ENCODE measurements around the gene NOXA1.

Gene NOXA1

GRCh38 chr9:137415451-137415850, 7.7 kb upstream of the NOXA1 start:
- Histone ChIP-seq H3K9ac (ENCODE audit: insufficient read length, low read depth) (no peak overlapping the region), H3K9me3 (ENCODE audit: insufficient read depth, low read length) (no peaks in the 10 kb centered on the region), H3K4me1 (ENCODE audit: insufficient read depth, insufficient read length) (peaks cover 20% of the 10 kb centered on the region), H3K27me3 (ENCODE audit: insufficient read depth, insufficient read length) (no peaks in the 10 kb centered on the region), H3K36me3 (ENCODE audit: insufficient read depth, insufficient read length, low read length) (peaks cover 3% of the 10 kb centered on the region), H3K4me3 (ENCODE audit: insufficient read length, low read depth) (no peak overlapping the region)
- no peak for TF ChIP-seq SUZ12 (IDR thresholded peaks at IDR 0.05; ENCODE audit: extremely low read depth, insufficient read depth, insufficient read length)
- no peak for TF ChIP-seq ZNF274 (IDR thresholded peaks at IDR 0.05; ENCODE audit: low read depth, low read length)
- TF ChIP-seq YY1 (IDR thresholded peaks at IDR 0.05; ENCODE audit: insufficient read depth, insufficient read length): no peak
- no peak for DNase-seq (ENCODE audit: low read depth, low spot score)

DNA sequence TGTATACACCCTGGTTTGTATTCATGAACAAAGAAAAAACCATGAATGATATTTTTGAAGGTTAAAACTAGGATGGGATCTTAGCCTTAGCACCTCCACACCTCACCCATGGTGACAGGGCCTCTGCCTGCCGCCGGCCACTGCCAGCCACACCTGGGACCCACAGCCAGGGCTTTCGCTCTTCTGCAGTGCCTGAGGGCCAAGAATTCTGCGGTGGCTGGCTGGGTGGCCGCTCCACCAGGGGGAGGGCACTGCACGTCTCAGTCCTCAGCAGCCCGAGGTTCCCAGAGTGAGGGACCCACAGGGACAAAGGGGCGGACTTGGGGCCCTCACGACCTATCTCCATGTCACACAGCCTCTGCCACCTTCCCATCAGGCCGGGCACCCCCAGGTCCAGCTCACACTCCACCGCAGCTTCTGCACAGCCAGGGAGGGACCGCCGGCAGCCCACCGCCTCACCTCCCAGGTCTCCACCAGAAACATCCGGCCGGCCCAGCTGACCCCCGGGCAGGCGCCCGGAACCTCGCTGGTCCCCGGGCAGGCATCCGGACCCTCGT, 7.1 kb upstream of the NOXA1 start:
- Histone ChIP-seq H3K9ac (ENCODE audit: insufficient read length, low read depth) (no peak overlapping the region), H3K36me3 (ENCODE audit: insufficient read depth, insufficient read length, low read length) (peaks cover 5% of the 10 kb centered on the region), H3K27me3 (ENCODE audit: insufficient read depth, insufficient read length) (no peaks in the 10 kb centered on the region), H3K9me3 (ENCODE audit: insufficient read depth, low read length) (no peaks in the 10 kb centered on the region), H3K4me1 (ENCODE audit: insufficient read depth, insufficient read length) (peaks cover 15% of the 10 kb centered on the region), H3K4me3 (ENCODE audit: insufficient read length, low read depth) (no peak overlapping the region)
- TF ChIP-seq SUZ12 (IDR thresholded peaks at IDR 0.05; ENCODE audit: extremely low read depth, insufficient read depth, insufficient read length): no peak
- no peak for TF ChIP-seq YY1 (IDR thresholded peaks at IDR 0.05; ENCODE audit: insufficient read depth, insufficient read length)
- TF ChIP-seq ZNF274 (IDR thresholded peaks at IDR 0.05; ENCODE audit: low read depth, low read length): no peak
- no peak for DNase-seq (ENCODE audit: low read depth, low spot score)

- Histone ChIP-seq H3K36me3 (ENCODE audit: insufficient read depth, insufficient read length, low read length) (peaks cover 5% of the 10 kb centered on the region), H3K9me3 (ENCODE audit: insufficient read depth, low read length) (no peaks in the 10 kb centered on the region), H3K4me1 (ENCODE audit: insufficient read depth, insufficient read length) (peaks cover 10% of the 10 kb centered on the region), H3K4me3 (ENCODE audit: insufficient read length, low read depth) (no peak overlapping the region), H3K27me3 (ENCODE audit: insufficient read depth, insufficient read length) (no peaks in the 10 kb centered on the region), H3K9ac (ENCODE audit: insufficient read length, low read depth) (no peak overlapping the region)
- DNase-seq (ENCODE audit: low read depth, low spot score): no peak
- TF ChIP-seq SUZ12 (IDR thresholded peaks at IDR 0.05; ENCODE audit: extremely low read depth, insufficient read depth, insufficient read length): no peak
- no peak for TF ChIP-seq YY1 (IDR thresholded peaks at IDR 0.05; ENCODE audit: insufficient read depth, insufficient read length)
- TF ChIP-seq ZNF274 (IDR thresholded peaks at IDR 0.05; ENCODE audit: low read depth, low read length): no peak
Measured at GRCh38 chr9:137416563-137417151, 6.5 kb upstream of the NOXA1 start.

DNA sequence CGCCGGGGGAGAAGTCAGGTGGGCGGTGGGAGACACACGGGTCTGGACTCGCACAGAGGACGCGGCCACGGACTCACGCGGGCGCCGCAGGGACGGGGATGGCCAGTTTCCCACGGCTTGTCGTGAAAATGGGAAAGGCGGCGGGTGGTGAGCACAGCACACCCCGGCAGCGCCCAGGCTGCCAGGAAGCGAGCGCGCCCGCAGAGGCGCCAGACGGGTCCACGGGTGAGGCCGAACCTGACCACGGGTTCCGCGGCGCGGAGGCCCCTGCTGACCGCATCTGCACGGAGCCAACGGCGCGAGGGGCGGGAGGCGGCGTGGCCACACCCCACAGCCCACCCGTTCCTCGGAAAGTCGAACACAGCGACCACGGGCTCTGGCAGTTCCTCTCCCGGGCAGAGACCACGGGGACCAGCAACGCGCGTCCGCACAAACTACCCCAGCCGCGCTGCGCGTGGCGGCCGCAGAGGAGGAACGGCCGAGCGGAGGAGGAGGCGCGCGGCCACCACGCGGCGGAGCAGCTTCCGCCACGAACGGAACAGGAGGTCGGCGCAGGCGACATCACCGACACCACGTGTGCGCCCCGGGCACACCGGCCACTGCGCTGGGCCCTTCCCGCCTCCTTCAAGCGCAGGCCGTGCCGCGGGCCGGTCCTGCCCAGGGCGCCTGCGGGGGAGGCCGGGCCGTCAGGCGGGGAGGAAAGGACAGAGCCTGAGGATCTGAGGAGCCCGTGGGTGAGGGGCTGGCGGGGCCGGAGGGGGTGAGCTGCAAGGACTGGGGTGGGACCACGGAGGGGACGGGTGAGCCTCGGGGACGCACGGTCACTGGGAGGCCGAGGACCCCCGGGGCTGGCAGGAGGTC, 5.8 kb upstream of the NOXA1 start:
- H3K9ac ChIP-seq (ENCODE audit: insufficient read length, low read depth): no peak overlapping the region
- peaks cover 5% of the 10 kb centered on the region for H3K36me3 ChIP-seq (ENCODE audit: insufficient read depth, insufficient read length, low read length)
- H3K4me1 ChIP-seq (ENCODE audit: insufficient read depth, insufficient read length): peaks cover 5% of the 10 kb centered on the region
- no peaks in the 10 kb centered on the region for H3K9me3 ChIP-seq (ENCODE audit: insufficient read depth, low read length)
- no peak overlapping the region for H3K4me3 ChIP-seq (ENCODE audit: insufficient read length, low read depth)
- peaks cover 2% of the 10 kb centered on the region for H3K27me3 ChIP-seq (ENCODE audit: insufficient read depth, insufficient read length)
- TF ChIP-seq YY1 (IDR thresholded peaks at IDR 0.05; ENCODE audit: insufficient read depth, insufficient read length) (no peak), SUZ12 (IDR thresholded peaks at IDR 0.05; ENCODE audit: extremely low read depth, insufficient read depth, insufficient read length) (no peak), ZNF274 (IDR thresholded peaks at IDR 0.05; ENCODE audit: low read depth, low read length) (no peak)
- DNase-seq (ENCODE audit: low read depth, low spot score): no peak

DNA sequence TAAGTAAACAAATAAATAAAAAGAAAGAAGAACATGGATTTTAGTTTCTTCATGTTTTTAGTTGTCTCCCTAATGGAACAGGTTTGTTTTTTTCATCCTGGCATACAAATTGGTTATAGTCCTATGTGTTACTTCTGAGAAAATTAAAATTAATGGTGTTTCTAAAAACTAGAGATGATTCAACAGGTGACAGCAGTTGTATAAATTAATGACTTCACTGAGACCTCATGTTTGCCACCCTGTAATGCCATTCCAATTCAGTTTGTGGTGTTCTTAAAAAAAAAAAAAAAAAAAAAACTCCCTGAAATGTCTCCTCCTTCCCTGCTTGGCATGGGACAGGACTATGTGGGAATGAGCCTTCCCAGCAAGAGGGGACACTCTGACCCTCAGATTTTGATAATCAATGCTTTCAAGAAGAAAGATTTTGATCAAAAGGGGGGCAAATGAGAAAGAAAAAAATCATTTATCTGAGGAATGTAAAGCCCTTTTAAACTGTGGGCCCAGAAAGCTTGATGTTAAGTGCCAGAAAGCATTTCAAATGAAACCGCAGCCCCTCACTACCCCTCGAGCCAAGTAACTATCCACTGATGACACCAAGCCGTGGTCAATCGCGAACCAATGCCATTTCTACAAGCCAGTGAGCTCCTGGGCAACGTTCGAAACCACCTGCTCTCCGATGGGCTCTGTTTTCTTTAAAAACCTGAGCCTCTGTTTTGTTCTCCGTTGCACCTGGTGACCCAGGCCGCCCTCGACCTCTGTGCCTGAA, 1.2 kb upstream of the NOXA1 start:
- H3K4me1 ChIP-seq (ENCODE audit: insufficient read depth, insufficient read length): peaks cover 6% of the 10 kb centered on the region
- no peaks in the 10 kb centered on the region for H3K9me3 ChIP-seq (ENCODE audit: insufficient read depth, low read length)
- peaks cover 5% of the 10 kb centered on the region for H3K36me3 ChIP-seq (ENCODE audit: insufficient read depth, insufficient read length, low read length)
- TF ChIP-seq ZNF274 (IDR thresholded peaks at IDR 0.05; ENCODE audit: low read depth, low read length): no peak
- TF ChIP-seq SUZ12 (IDR thresholded peaks at IDR 0.05; ENCODE audit: extremely low read depth, insufficient read depth, insufficient read length): no peak
- TF ChIP-seq YY1 (IDR thresholded peaks at IDR 0.05; ENCODE audit: insufficient read depth, insufficient read length): no peak
- DNase-seq (ENCODE audit: low read depth, low spot score): no peak
- peak overlapping the region; percentile 86 for H3K9ac ChIP-seq (ENCODE audit: insufficient read length, low read depth)
- H3K4me3 ChIP-seq (ENCODE audit: insufficient read length, low read depth): peak overlapping the region; percentile 78
- peaks cover 20% of the 10 kb centered on the region for H3K27me3 ChIP-seq (ENCODE audit: insufficient read depth, insufficient read length)

GRCh38 chr9:137423514-137424291, 510 bp downstream of the NOXA1 start:
- H3K9ac ChIP-seq (ENCODE audit: insufficient read length, low read depth): peak overlapping the region; percentile 64

More at GRCh38 chr9:137423514-137424291, 510 bp downstream of the NOXA1 start:
- H3K4me3 ChIP-seq (ENCODE audit: insufficient read length, low read depth): peak overlapping the region; percentile 53
- no peaks in the 10 kb centered on the region for H3K9me3 ChIP-seq (ENCODE audit: insufficient read depth, low read length)
- H3K27me3 ChIP-seq (ENCODE audit: insufficient read depth, insufficient read length): peaks cover 20% of the 10 kb centered on the region
- peaks cover 5% of the 10 kb centered on the region for H3K36me3 ChIP-seq (ENCODE audit: insufficient read depth, insufficient read length, low read length)
- no peak for DNase-seq (ENCODE audit: low read depth, low spot score)
- peaks cover 9% of the 10 kb centered on the region for H3K4me1 ChIP-seq (ENCODE audit: insufficient read depth, insufficient read length)
- TF ChIP-seq SUZ12 (IDR thresholded peaks at IDR 0.05; ENCODE audit: extremely low read depth, insufficient read depth, insufficient read length) (no peak), YY1 (IDR thresholded peaks at IDR 0.05; ENCODE audit: insufficient read depth, insufficient read length) (no peak), ZNF274 (IDR thresholded peaks at IDR 0.05; ENCODE audit: low read depth, low read length) (no peak)

All from NT2/D1 (cell line).